Esophagus muscularis mucosa (tissue), 4 donors: Measurements from ENCODE around the gene RNF138.

Experiments used
- CTCF ChIP-seq, 3 experiments: fragments of 200-600 bp in 2 of 3; fragments of 450-650 bp in 1 of 3; sonication (generic) in 2 of 3; IDR thresholded peaks; one replicate each; pipeline ENCODE4 v1.5.1; 2017 to 2019; ENCODE audit warnings: antibody characterized with exemption in 3 of 3, mild to moderate bottlenecking in 2 of 3, moderate library complexity in 1 of 3
- EP300 ChIP-seq: sonication (generic); formaldehyde crosslinking; IDR thresholded peaks from one replicate; pipeline ENCODE4 v1.6.1; 2017; ENCODE audit warnings: antibody characterized with exemption
- POLR2A ChIP-seq: fragments of 450-650 bp; IDR thresholded peaks from one replicate; pipeline ENCODE4 v1.6.1; 2017; ENCODE audit warnings: antibody characterized with exemption, moderate library complexity, mild to moderate bottlenecking, low read depth
- POLR2AphosphoS5 ChIP-seq, 2 donors: sonication (generic); formaldehyde crosslinking; IDR thresholded peaks; one replicate each; pipeline ENCODE4 v1.6.1; 2017; ENCODE audit warnings: antibody characterized with exemption in 2 of 2

GRCh38 chr18:32122039-32122438 lies 30.4 kb downstream of the RNF138 start:
- TF ChIP-seq CTCF (IDR thresholded peaks at IDR 0.05) (no peak), POLR2AphosphoS5 (IDR thresholded peaks at IDR 0.05) (no peak), POLR2A (no peak), EP300 (no peak)
